DOHH2 (cell line): ENCODE data around the gene CFAP92.

ENCODE experiments used
- H3F3A ChIP-seq: fragments of 200-600 bp; sonication (generic), shearing (Covaris generic); 2 replicates; pipeline ENCODE4 v1.6.0; 2016; ENCODE audit warnings: antibody characterized with exemption, mild to moderate bottlenecking; ENCODE audit not compliant: control insufficient read depth, insufficient read depth
- H3K27ac ChIP-seq: fragments of 200-600 bp; sonication (generic); 2 replicates; pipeline ENCODE4 v1.5.1; 2014; ENCODE audit warnings: low read depth, mild to moderate bottlenecking, low read length, moderate library complexity
- H3K27me3 ChIP-seq: fragments of 200-600 bp; sonication (generic); 2 replicates; pipeline ENCODE4 v1.6.1; 2014; ENCODE audit warnings: mild to moderate bottlenecking, low read length, mixed read lengths; ENCODE audit not compliant: control insufficient read depth
- H3K36me3 ChIP-seq: fragments of 200-600 bp; sonication (generic); 2 replicates; pipeline ENCODE4 v1.6.1; 2014; ENCODE audit warnings: mild to moderate bottlenecking, low read length, moderate library complexity, mixed read lengths; ENCODE audit not compliant: control insufficient read depth
- H3K4me1 ChIP-seq: fragments of 200-600 bp; sonication (generic); 2 replicates; pipeline ENCODE4 v1.6.1; 2014; ENCODE audit warnings: mild to moderate bottlenecking, low read length, mixed read lengths; ENCODE audit not compliant: control insufficient read depth
- H3K4me2 ChIP-seq: fragments of 200-600 bp; sonication (generic); 2 replicates; pipeline ENCODE4 v1.6.0; 2014; ENCODE audit warnings: mild to moderate bottlenecking, low read length, moderate library complexity
- H3K4me3 ChIP-seq: fragments of 200-600 bp; sonication (generic); 2 replicates; pipeline ENCODE4 v1.5.1; 2014; ENCODE audit warnings: mild to moderate bottlenecking, low read length, mixed read lengths
- H3K79me2 ChIP-seq: fragments of 200-600 bp; sonication (generic); 2 replicates; pipeline ENCODE4 v1.6.1; 2014; ENCODE audit warnings: mild to moderate bottlenecking, low read length, mixed read lengths; ENCODE audit not compliant: control insufficient read depth
- H3K9me2 ChIP-seq: fragments of 200-600 bp; sonication (generic); replicated peaks from 2 replicates; pipeline ENCODE4 v1.6.1; 2014; ENCODE audit warnings: mild to moderate bottlenecking, low read length, mixed read lengths; ENCODE audit not compliant: control insufficient read depth
- H3K9me3 ChIP-seq: fragments of 200-600 bp; sonication (generic); 2 replicates; pipeline ENCODE4 v1.6.1; 2014; ENCODE audit warnings: antibody characterized with exemption, low read length, mixed read lengths; ENCODE audit not compliant: control insufficient read depth, insufficient read depth
- H4K20me1 ChIP-seq: fragments of 200-600 bp; sonication (generic); 2 replicates; pipeline ENCODE4 v1.6.0; 2014; ENCODE audit warnings: low read depth, mild to moderate bottlenecking, antibody characterized with exemption, low read length, moderate library complexity; ENCODE audit not compliant: control insufficient read depth, insufficient read depth
- EZH2phosphoT487 ChIP-seq: fragments of 200-600 bp; sonication (generic); IDR thresholded peaks from 2 replicates; pipeline ENCODE4 v1.6.1; 2017; ENCODE audit warnings: borderline replicate concordance, mild to moderate bottlenecking, antibody characterized with exemption, low read length, moderate library complexity, mixed read lengths
- TF ChIP-seq, protein P1 (sequence below): fragments of 200-600 bp; sonication (generic); IDR thresholded peaks from one replicate; pipeline ENCODE4 v1.5.1; 2014; ENCODE audit warnings: antibody characterized with exemption, mild to moderate bottlenecking, low read depth, low read length; ENCODE audit not compliant: poor library complexity, severe bottlenecking

Gene CFAP92

DNA sequence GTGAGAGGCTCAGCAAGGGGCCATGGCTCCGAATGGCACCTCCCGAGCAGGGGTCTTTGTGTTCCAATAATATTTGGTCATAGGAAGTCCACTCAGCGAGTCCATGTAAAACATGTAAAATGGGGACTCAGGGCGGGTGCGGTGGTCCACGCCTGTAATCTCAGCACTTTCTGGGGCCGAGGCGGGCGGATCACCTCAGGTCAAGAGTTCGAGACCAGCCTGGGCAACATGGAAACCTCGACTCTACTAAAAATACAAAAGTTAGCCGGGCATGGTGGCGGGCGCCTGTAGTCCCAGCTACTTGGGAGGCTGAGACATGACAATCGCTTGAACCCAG is 33.6 kb upstream of the CFAP92 start:
- Histone ChIP-seq H4K20me1 (no peaks in the 10 kb centered on the region), H3F3A (no peaks in the 10 kb centered on the region), H3K36me3 (no peaks in the 10 kb centered on the region), H3K4me2 (peak overlapping the region; percentile 67), H3K9me2 (no peaks in the 10 kb centered on the region), H3K4me1 (peaks cover 14% of the 10 kb centered on the region), H3K4me3 (peak overlapping the region; percentile 78), H3K9me3 (no peaks in the 10 kb centered on the region), H3K27me3 (no peaks in the 10 kb centered on the region), H3K79me2 (no peaks in the 10 kb centered on the region), H3K27ac (no peak overlapping the region)
- TF ChIP-seq, protein P1, sequence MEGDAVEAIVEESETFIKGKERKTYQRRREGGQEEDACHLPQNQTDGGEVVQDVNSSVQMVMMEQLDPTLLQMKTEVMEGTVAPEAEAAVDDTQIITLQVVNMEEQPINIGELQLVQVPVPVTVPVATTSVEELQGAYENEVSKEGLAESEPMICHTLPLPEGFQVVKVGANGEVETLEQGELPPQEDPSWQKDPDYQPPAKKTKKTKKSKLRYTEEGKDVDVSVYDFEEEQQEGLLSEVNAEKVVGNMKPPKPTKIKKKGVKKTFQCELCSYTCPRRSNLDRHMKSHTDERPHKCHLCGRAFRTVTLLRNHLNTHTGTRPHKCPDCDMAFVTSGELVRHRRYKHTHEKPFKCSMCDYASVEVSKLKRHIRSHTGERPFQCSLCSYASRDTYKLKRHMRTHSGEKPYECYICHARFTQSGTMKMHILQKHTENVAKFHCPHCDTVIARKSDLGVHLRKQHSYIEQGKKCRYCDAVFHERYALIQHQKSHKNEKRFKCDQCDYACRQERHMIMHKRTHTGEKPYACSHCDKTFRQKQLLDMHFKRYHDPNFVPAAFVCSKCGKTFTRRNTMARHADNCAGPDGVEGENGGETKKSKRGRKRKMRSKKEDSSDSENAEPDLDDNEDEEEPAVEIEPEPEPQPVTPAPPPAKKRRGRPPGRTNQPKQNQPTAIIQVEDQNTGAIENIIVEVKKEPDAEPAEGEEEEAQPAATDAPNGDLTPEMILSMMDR = no peak
- no peak for TF ChIP-seq EZH2phosphoT487

DNA sequence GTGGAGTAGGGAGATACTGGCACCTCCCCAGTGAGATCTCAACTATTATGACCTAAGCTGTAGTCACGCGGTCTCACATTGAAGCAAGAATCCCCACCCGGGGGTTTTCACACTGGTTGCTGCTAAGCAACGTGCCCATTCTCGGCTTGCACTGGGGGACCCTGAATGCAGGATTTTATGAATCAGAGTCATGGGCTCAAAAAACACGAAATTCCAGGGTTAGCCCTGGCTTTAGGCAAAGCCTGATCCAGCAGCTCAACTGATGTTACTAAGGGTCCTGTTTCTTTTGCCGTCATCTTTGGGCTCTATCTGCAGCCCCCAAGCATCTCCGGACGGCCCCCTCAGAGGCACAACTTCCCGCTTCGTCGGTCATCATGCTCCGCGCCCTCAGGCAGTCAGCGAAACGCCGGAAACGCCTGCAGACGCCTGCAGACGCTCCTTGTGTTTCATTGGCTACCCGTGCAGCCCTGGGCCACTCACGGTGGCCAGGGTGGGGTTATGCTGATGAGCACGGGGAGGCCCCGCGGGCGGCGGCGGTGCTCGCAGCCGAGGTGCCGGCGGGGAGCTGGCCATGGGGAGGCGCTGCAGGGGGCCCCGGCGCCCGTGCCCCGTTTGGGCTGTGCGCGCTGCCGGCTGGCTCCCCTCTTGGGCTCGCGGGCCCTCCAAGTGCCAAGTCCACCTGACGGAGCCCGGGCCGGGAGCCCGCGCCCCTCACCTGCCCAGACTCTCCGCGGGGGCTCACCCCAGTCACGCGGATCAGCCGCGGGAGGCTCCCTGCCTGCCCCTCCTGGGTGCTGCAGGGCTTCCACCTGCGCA is 33.1 kb upstream of the CFAP92 start:
- no peaks in the 10 kb centered on the region for H3K36me3 ChIP-seq
- no peak for TF ChIP-seq EZH2phosphoT487
- TF ChIP-seq, protein P1 = peak; percentile 91
- no peaks in the 10 kb centered on the region for H3K27me3 ChIP-seq
- no peaks in the 10 kb centered on the region for H3K79me2 ChIP-seq
- H3K4me3 ChIP-seq = peak overlapping the region; percentile 78
- H3K4me2 ChIP-seq = peak overlapping the region; percentile 67
- H3K9me2 ChIP-seq = no peaks in the 10 kb centered on the region
- 0 out of 2 replicates have a peak overlapping the region, but pooled peaks have one; percentile 1 for H3K27ac ChIP-seq
- peaks cover 14% of the 10 kb centered on the region for H3K4me1 ChIP-seq
- H3K9me3 ChIP-seq = no peaks in the 10 kb centered on the region
- H3F3A ChIP-seq = no peaks in the 10 kb centered on the region
- H4K20me1 ChIP-seq = no peaks in the 10 kb centered on the region

DNA sequence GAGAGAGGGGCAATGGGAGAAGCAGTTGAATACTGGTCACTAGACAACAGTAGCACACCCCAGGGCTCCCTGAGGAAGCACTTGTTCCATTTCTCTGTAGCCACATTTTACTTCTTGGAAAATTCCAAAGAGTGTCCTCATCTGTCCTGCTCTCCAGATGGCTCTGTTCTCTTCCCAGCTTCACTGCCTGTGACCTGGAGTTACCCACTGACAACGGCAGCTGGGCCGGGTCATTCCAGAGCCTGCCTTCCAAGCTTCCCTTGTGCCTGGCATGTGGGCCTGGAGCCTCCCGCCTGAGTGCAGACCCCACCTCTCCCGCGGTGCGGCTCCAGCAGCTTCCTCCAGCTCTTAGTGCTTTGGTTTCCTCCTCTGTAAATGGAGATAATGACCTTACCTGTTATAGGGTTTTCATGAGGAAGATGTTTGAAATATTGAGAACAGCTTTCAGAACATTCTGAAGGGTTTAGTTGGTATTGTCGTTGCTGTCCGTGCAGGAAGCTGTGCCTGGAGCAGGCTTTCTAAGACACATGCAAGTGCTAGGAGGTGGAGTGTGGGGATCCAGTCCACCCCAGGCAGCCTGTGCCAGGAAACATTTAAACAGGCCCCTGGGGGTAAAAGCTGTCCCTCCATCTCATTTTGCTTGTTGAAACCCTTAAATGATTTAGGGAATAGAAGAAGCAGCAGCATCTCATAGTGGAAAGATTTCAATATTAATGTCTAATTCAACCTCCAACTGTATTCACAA is 32.0 kb upstream of the CFAP92 start:
- H3K4me3 ChIP-seq = peak overlapping the region; percentile 78; the same call in 1 of the 2 replicates
- H3K4me1 ChIP-seq = peaks cover 14% of the 10 kb centered on the region
- no peaks in the 10 kb centered on the region for H3F3A ChIP-seq
- no peaks in the 10 kb centered on the region for H3K36me3 ChIP-seq
- no peak overlapping the region for H3K27ac ChIP-seq
- H3K9me3 ChIP-seq = no peaks in the 10 kb centered on the region
- no peaks in the 10 kb centered on the region for H3K9me2 ChIP-seq
- no peaks in the 10 kb centered on the region for H4K20me1 ChIP-seq
- H3K79me2 ChIP-seq = no peaks in the 10 kb centered on the region
- H3K4me2 ChIP-seq = peak overlapping the region; percentile 67; the same call in 1 of the 2 replicates
- TF ChIP-seq, protein P1 = no peak
- no peak for TF ChIP-seq EZH2phosphoT487
- H3K27me3 ChIP-seq = no peaks in the 10 kb centered on the region
